Esophagus muscularis mucosa (tissue), 4 donors: Measurements from ENCODE around the gene LYPLAL1. TPM values are rescaled to one million over a fixed set of nuclear protein-coding genes. Genes with fewer than 3 reads are reported as not detected.

Source experiments
- DNase-seq: peaks from one replicate; pipeline ENCODE4 v3.0.0-alpha.2; 2017; ENCODE audit errors: extremely low spot score
- H3K27ac ChIP-seq, 4 donors: fragments of 200-600 bp; sonication (generic); replicated peaks in 1 of 4; 1 replicate in 3 of 4; 2 replicates in 1 of 4; pipeline ENCODE4 v1.5.1; 2016 to 2019; ENCODE audit warnings: mild to moderate bottlenecking in 1 of 4
- H3K27me3 ChIP-seq, 4 donors: fragments of 200-600 bp; sonication (generic); one replicate each; pipeline versions ENCODE4 v1.5.1 to v1.6.0; 2016 to 2019
- H3K36me3 ChIP-seq, 4 donors: fragments of 200-600 bp; sonication (generic); one replicate each; pipeline ENCODE4 v1.5.1; 2016 to 2019
- H3K4me1 ChIP-seq, 4 donors: fragments of 200-600 bp; sonication (generic); one replicate each; pipeline ENCODE4 v1.5.1; 2016 to 2019
- H3K4me3 ChIP-seq, 4 donors: fragments of 200-600 bp; sonication (generic); 1 replicate in 2 of 4; 2 replicates in 2 of 4; pipeline ENCODE4 v1.5.1; 2016 to 2019; ENCODE audit warnings: mild to moderate bottlenecking in 4 of 4, moderate library complexity in 1 of 4
- H3K9me3 ChIP-seq, 4 donors: fragments of 200-600 bp; sonication (generic); 1 replicate in 3 of 4; 2 replicates in 1 of 4; pipeline ENCODE4 v1.5.1; 2016 to 2019
- CTCF ChIP-seq, 3 experiments: fragments of 200-600 bp in 2 of 3; fragments of 450-650 bp in 1 of 3; sonication (generic) in 2 of 3; IDR thresholded peaks; one replicate each; pipeline ENCODE4 v1.5.1; 2017 to 2019; ENCODE audit warnings: antibody characterized with exemption in 3 of 3, mild to moderate bottlenecking in 2 of 3, moderate library complexity in 1 of 3
- EP300 ChIP-seq: sonication (generic); formaldehyde crosslinking; IDR thresholded peaks from one replicate; pipeline ENCODE4 v1.6.1; 2017; ENCODE audit warnings: antibody characterized with exemption
- POLR2A ChIP-seq: fragments of 450-650 bp; IDR thresholded peaks from one replicate; pipeline ENCODE4 v1.6.1; 2017; ENCODE audit warnings: antibody characterized with exemption, moderate library complexity, mild to moderate bottlenecking, low read depth
- POLR2AphosphoS5 ChIP-seq, 2 donors: sonication (generic); formaldehyde crosslinking; IDR thresholded peaks; one replicate each; pipeline ENCODE4 v1.6.1; 2017; ENCODE audit warnings: antibody characterized with exemption in 2 of 2
- WGBS: methylation state at CpG from one replicate; pipeline ENCODE4 v1.1.5; 2018; 5-methylcytosine and 5-hydroxymethylcytosine counted together
- intact Hi-C: fragments of 100-400 bp; cut with DNase I; formaldehyde crosslinking; loops from one replicate; pipeline ENCODE4 v1.15.1; 2023
- total RNA-seq, 4 donors: library from RNA; depleted of rRNA; stranded (reverse); fragments of >200 nt; gene quantifications; one replicate each; pipeline versions ENCODE4 v1.1.0 to v1.2.1, GENCODE V29; 2016

The LYPLAL1 gene
- total RNA-seq, 4 donors from 2014 or later, result 13.8 to 21.6 (median 16.9) TPM

GRCh38 chr1:219150913-219151312, 22.8 kb upstream of the LYPLAL1 start:
- WGBS, result 93% methylated on average over 3 of the region's 3 CpGs

GRCh38 chr1:219151467-219151866, 22.2 kb upstream of the LYPLAL1 start:
- TF ChIP-seq CTCF (IDR thresholded peaks at IDR 0.05) (no peak), EP300 (no peak), POLR2A (no peak), POLR2AphosphoS5 (IDR thresholded peaks at IDR 0.05) (no peak)
- no peak for DNase-seq
- Histone ChIP-seq H3K36me3 (no peaks in the 10 kb centered on the region), H3K9me3 (no peaks in the 10 kb centered on the region), H3K4me3 (no peak overlapping the region), H3K4me1 (no peaks in the 10 kb centered on the region), H3K27me3 (no peaks in the 10 kb centered on the region), H3K27ac (no peak overlapping the region)
- WGBS, result 96% methylated on average over 3 of the region's 3 CpGs
- intact Hi-C loops, result no loop called here

More at GRCh38 chr1:219150913-219151312, 22.8 kb upstream of the LYPLAL1 start:
- Histone ChIP-seq H3K36me3 (no peaks in the 10 kb centered on the region), H3K27me3 (no peaks in the 10 kb centered on the region), H3K4me1 (no peaks in the 10 kb centered on the region), H3K27ac (no peak overlapping the region), H3K4me3 (no peak overlapping the region), H3K9me3 (no peaks in the 10 kb centered on the region)
- TF ChIP-seq POLR2AphosphoS5 (IDR thresholded peaks at IDR 0.05) (no peak), CTCF (IDR thresholded peaks at IDR 0.05) (no peak), EP300 (no peak), POLR2A (no peak)
- intact Hi-C loops, result no loop called here
- no peak for DNase-seq

- H3K4me3 ChIP-seq, result no peak overlapping the region
- no peaks in the 10 kb centered on the region for H3K4me1 ChIP-seq
- no peak overlapping the region for H3K27ac ChIP-seq
- H3K36me3 ChIP-seq, result no peaks in the 10 kb centered on the region
- intact Hi-C loops, result no loop called here
- DNase-seq, result no peak
- 79% methylated on average over 3 of the region's 3 CpGs for whole genome bisulfite sequencing
- H3K27me3 ChIP-seq, result no peaks in the 10 kb centered on the region
- no peak for TF ChIP-seq CTCF (IDR thresholded peaks at IDR 0.05)
- TF ChIP-seq POLR2AphosphoS5 (IDR thresholded peaks at IDR 0.05), result no peak
- TF ChIP-seq EP300, result no peak
- no peak for TF ChIP-seq POLR2A
- no peaks in the 10 kb centered on the region for H3K9me3 ChIP-seq
Observed at GRCh38 chr1:219152751-219153150, 20.9 kb upstream of the LYPLAL1 start.

GRCh38 chr1:219153723-219154122, 20.0 kb upstream of the LYPLAL1 start:
- intact Hi-C loops, result no loop called here
- Histone ChIP-seq H3K9me3 (no peaks in the 10 kb centered on the region), H3K27me3 (no peaks in the 10 kb centered on the region), H3K4me3 (no peak overlapping the region), H3K27ac (no peak overlapping the region), H3K4me1 (no peaks in the 10 kb centered on the region), H3K36me3 (no peaks in the 10 kb centered on the region)
- 93% methylated on average over 4 of the region's 4 CpGs for WGBS
- DNase-seq, result no peak
- TF ChIP-seq POLR2AphosphoS5 (IDR thresholded peaks at IDR 0.05) (no peak), CTCF (IDR thresholded peaks at IDR 0.05) (no peak), POLR2A (no peak), EP300 (no peak)

GRCh38 chr1:219155135-219155534, 18.5 kb upstream of the LYPLAL1 start:
- Histone ChIP-seq H3K36me3 (no peaks in the 10 kb centered on the region), H3K27me3 (no peaks in the 10 kb centered on the region), H3K4me1 (no peaks in the 10 kb centered on the region), H3K9me3 (no peaks in the 10 kb centered on the region), H3K4me3 (no peak overlapping the region), H3K27ac (no peak overlapping the region)
- DNase-seq, result no peak
- TF ChIP-seq EP300 (no peak), POLR2AphosphoS5 (IDR thresholded peaks at IDR 0.05) (no peak), CTCF (IDR thresholded peaks at IDR 0.05) (no peak), POLR2A (no peak)
- WGBS, result 73% methylated on average over 1 of the region's 1 CpG
- intact Hi-C loops, result no loop called here
